GM21447 (cell line): ENCODE results near the gene RAP1GAP2.
"Not testable (repeated sequence)": the region's sequence is repeated elsewhere in the genome, so short reads cannot be mapped to it uniquely, and the experiment has no call there.

Experiments
- ATAC-seq: cut with Tn5 transposase; IDR thresholded peaks from one replicate; pipeline ENCODE4 v1.9.1; 2021; ENCODE audit not compliant: unreplicated experiment

The RAP1GAP2 gene

DNA sequence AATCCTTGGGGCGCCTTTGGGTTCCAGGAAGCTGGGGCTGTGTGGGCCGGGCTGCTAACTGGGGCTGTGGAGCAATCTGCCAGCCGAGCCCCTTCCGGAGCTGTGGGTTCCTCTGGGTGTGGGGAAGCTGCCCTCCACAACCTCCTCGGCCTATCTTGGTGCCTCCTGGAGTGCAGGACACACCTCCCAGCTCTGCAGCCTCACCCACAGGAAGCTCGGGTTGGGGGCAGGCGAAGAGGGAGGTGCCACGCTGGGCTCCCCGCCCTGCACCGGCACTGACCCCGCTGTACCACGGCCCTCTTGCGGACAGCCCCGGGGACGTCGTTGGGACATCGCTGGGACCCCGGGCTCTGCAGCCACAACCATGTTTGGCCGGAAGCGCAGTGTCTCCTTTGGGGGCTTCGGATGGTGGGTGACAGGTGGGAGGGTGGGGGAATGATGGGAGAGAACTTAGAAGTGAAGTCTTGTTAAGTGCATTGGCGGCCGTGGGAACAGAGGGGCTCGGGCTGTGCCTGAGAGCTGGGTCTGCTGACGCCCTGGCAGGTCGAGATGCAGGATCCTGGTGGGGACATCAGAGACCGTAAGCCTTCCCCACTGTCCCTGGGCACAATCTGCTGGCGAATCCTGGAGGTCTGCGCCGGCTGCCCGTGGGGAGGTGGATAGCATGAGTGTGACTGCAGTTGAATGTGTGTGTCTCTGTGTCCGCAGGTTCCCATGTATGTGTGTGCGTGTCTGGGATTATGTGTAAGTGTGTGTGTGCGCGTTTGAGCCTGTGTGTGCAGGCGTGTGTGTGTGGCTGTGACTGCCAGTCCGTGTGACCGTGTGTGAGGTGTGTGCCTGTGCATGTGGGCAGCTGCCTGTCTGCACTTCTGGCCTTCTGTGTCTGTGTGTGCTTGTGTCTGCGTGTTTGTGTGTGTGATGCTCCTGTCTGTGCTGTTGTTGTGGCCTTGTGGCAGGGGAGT lies at the start of gene RAP1GAP2:
TSS of gene RAP1GAP2 (plus strand) at position 275 of the 962 bp plus-strand sequence. CDS start at position 365, 90 bp downstream.
- ATAC-seq = no peak

DNA sequence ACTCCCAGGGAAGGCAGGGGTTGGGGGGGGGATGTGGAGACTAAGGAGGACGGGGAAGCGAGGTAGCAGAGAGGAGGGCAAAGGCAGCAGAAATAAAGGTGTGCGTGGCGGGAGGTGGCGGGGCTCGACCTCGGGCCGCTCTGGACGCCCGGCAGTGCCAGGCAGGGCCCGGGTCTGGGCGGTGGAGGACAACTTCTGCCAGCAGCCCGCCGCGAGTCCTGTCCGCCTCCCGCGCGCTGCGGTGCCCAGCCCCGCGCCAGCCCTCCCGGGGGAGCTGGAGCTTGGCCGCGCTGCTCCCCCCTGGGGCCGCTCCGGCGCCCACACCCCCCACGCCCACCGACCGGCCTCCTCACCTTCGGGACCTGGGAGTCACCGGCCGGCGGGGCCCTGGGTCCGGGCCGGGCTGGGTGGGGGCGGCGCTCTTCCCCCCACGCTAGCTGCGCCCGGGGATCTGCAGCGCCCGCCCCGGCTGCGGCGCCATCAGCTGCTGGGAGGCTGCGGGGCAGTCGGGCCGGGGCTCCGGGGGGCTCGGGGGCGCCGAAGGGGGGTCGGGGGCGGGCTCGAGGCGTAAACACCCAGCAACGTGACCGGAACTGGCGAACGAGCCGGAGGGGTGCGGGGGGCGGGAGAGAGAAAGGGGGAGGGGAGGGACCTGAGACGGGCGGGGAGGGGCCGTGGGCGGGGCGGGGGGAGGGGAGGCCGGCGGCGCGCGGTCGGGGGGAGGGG lies 47.0 kb upstream of the RAP1GAP2 start, which contains the start of gene CCDC92B:
TSS of gene CCDC92B (minus strand) at position 595 of the 726 bp plus-strand sequence. CDS start 14,507 bp downstream, outside the sequence.
- no peak for ATAC-seq

GRCh38 chr17:2749784-2750181 lies 46.5 kb upstream of the RAP1GAP2 start:
- no peak for ATAC-seq

- no peak for ATAC-seq
Measured at GRCh38 chr17:2750721-2751120, 45.5 kb upstream of the RAP1GAP2 start.

DNA sequence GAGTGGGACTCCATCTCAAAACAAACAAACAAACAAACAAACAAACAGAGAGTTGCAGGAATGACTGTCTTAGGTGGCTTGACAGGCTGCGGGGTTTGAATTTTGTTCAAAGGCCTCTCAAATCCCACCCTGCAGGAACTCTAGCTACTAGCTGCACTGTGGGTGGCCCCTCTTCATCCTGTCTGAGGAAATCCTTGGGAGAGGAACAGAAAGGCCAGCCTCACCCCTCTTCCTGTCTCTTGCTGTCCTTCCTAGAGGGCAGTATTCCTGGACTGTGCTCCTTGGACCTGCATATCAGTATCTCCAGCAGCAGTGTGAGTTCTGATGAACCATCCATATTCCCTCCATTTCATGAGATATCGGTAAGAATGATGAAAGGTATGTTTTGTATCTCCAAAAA lies 44.7 kb upstream of the RAP1GAP2 start:
- ATAC-seq = no peak

GRCh38 chr17:2755891-2756724 lies 40.1 kb upstream of the RAP1GAP2 start:
- no peak for ATAC-seq

GRCh38 chr17:2758870-2759269 lies 37.4 kb upstream of the RAP1GAP2 start:
- ATAC-seq = no peak

DNA sequence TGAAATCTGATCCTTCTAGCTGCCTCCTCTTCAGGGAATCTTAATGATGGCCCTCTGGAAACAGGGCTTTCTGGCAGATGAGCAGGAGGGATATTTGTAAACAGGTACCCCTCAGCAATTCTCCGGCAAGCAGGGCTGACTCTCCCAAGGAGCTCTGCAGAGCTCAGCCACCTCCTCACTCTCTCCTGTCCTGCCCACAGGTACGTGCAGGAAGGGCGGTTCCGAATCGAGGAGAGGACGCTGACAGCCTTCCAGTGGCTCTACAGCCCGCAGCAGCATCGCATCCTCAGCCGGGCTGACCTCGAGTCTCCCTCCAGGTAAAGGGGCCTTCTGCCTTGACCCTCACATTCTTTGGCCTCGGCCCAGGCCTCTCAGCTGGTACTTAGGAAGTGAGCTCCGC lies 26.1 kb upstream of the RAP1GAP2 start:
- ATAC-seq = no peak

DNA sequence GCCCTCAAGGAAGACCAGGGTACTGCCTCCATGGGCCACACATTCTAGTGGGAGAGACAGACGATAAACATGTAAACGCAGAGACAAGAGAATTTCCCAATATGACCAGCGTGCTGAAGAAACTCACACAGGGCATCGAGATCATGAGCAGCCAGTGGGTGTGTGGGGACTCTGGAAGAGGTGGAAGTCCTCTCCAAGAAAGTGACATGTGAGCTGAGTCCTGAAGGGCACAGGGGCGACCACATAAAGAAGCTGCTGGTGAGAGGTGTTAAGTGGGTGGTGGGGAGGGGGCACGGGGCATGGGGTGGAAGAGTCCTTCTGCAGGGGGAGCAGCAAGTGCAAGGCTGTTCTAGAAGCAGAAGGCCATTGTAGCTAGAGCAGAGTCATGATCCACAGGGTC lies 21.0 kb upstream of the RAP1GAP2 start:
- ATAC-seq = no peak

GRCh38 chr17:2776589-2777241 lies 19.5 kb upstream of the RAP1GAP2 start:
- ATAC-seq = no peak

DNA sequence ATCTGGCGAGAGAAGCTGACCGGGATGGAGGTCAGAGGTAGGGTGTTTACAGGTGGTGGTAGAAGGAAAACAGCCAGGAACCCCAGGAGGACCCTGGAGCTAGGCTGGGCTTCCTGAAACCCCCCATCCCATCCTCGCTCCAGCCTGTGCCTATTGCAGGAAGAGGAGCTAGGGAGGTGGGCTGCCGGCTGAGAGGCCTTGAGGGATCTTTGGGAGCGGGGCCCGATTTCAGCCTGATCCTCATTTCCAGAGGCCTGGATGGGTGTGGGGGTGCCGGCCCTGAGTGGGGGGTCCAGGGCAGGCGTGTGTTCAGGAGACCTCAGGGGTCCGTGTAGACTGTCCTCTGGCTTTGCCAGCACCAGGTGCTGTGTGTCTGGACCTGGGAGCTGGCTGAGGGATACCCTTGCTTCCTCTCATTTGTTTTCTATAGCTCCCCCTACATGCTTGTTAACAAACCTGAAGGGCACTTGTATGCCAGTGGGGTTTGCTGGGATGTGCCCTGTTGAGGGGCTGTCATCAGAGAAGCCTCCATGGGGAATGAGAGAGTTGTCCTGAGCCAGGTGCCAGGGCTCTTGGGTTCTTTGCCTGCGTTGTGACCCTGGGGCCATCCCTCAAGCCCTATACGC lies 18.9 kb upstream of the RAP1GAP2 start:
- ATAC-seq = no peak

DNA sequence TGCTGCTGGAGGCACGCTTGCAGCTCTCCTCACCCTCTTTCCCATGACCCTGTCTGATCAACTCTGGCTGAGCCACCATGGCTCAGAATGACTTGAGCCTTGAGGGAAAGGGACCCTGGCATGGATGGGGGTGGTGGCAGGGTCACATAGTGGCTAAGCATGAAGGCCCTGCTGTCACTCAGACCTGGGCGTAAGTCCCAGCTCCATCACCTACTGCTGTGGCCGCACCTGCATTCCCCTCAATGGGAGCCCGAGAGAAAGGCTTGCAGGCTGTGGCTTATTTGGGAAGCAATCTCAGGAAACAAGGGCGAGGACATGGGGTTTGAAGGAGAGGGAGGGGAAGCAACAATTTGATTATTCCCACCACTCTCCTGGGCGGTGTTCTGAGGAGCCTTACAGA lies 17.7 kb upstream of the RAP1GAP2 start:
- no peak for ATAC-seq

DNA sequence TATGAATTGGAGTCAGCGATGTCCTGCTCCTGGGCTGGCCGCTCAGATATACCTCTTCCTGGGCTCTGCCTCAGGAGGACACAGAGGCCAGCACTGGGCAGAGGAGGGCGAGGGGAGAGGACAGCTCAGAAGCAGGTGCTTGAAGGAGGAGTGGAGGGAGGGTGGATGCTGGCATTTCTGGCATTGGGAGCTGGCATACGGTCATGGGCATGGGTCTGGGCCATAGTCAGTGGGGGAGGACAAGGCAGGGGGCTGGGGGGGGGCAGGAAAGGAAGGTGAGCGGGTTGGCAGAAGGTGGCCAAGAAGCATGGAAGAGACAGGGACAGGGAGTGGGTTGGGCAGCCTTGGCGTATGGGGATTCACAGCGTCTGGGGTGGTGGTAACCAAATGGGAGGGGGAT lies 16.7 kb upstream of the RAP1GAP2 start:
- ATAC-seq = no peak

DNA sequence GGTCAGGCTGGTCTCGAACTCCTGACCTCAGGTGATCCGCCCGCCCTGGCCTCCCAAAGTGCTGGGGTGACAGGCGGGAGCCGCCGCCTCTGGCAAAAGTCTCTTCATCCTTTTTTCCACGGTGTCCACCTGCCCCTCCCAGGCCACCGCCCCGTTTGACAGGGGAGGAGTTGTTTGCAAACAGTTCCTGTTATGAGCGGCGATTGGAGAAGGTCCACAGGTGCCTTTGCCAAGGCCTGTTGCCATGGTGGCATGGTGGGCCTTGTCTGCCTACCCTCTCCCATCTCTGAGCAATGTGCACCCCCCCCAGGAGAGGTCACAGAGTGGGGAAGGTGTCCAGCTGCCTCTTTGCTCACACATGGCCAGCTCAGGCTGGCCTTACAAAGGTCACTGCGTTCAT lies 16.0 kb upstream of the RAP1GAP2 start:
- no peak for ATAC-seq

DNA sequence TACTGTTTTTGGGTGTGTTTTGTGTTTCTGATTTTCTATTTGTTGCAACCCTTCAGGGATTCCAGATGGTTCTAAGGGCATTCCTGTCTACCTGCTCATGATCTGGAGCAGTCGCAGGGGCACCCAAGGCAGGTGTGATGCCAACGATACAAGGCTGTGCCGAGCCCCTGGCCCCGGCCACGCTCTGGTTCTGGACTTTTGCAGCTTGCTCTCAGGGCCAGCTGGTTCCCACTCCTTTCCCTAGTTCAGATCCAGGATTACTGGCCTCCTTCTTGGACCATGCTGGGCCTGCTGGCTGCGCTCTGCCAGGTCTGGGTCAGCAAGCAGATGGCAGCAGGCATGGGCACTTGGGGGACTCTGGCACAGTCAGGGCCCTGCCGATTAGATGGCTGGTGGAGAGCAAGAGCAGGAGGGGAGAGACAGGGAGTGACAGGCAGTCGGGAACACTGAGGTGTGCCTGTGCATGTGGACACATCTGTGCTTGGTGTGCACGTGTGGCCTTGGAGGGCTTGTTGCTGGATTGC lies 15.2 kb upstream of the RAP1GAP2 start:
- no peak for ATAC-seq

GRCh38 chr17:2781598-2781997 lies 14.6 kb upstream of the RAP1GAP2 start:
- not testable (repeated sequence) for ATAC-seq

DNA sequence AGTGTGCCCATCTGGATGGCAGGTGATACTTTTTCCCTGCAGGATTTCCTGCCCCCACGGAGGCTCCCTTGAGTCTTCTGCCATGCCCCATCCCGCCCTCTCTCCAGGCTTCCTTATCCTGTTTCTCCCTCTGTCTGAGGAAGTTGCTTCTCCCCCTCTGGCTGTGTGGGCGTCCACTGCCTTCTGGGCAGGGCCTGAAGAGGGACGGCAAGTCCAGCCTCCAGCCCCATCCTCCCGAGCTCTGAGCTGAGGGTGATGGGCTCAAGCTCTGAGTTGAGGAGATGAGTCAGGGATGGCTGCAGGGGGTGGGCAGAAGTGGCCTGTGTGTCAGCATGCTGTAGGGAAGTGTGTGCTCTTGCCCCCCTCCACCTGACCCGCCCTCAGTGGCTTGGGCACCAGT lies 14.2 kb upstream of the RAP1GAP2 start:
- ATAC-seq = no peak

DNA sequence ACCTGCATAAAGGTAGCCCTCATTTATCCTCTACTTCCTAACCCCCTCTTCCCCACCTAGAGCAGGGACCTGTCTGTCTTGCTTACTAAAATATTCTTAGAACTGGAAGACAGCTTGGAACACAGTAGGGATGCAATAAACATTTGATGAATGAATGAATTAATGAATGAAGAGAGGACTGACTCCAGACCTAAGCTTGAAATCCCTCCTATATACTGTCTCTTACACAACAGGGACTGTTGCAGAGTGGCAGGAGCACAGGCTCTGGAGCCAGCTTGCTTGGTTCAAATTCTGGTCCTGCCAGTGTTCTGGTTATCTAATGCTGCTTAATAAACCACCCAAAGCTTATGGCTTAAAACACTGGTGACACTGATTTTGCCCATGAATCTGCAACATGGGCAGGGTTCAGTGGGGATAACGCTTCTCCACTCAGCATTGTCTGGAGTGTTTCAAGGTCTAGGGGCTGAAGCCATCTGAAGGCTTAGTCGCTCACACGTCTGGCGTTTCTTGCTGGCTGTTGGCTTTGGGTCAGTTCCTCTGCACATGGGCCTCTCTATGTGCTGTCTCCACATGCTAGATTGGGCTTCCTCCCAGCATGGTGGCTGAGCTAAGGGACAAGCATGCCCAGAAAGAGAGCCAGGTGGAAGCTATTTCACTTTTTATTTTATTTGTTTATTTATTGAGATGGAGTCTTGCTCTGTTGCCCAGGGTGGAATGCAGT lies 12.8 kb upstream of the RAP1GAP2 start:
- ATAC-seq = no peak

- ATAC-seq = no peak
Measured at GRCh38 chr17:2784864-2785263, 11.4 kb upstream of the RAP1GAP2 start.
